Vagina (tissue), 2 donors: ENCODE data around the gene PACRG. TPM values are rescaled to one million over a fixed set of nuclear protein-coding genes. Genes with fewer than 3 reads are reported as not detected.

ENCODE experiments used
- DNase-seq, 2 donors: peaks; one replicate each; pipeline ENCODE4 v3.0.0-alpha.2; 2017; ENCODE audit errors: extremely low spot score in 2 of 2
- H3K27ac ChIP-seq: fragments of 200-600 bp; sonication (generic); one replicate; pipeline ENCODE4 v1.5.1; 2019
- H3K27me3 ChIP-seq: fragments of 200-600 bp; sonication (generic); one replicate; pipeline ENCODE4 v1.5.1; 2019
- H3K36me3 ChIP-seq, 2 donors: fragments of 200-600 bp; sonication (generic); one replicate each; pipeline ENCODE4 v1.5.1; 2017 to 2019
- H3K4me1 ChIP-seq: fragments of 200-600 bp; sonication (generic); one replicate; pipeline ENCODE4 v1.5.1; 2019
- H3K4me3 ChIP-seq, 2 donors: fragments of 200-600 bp; sonication (generic); 1 replicate in 1 of 2; 2 replicates in 1 of 2; pipeline ENCODE4 v1.5.1; 2016 to 2019
- H3K9me3 ChIP-seq: fragments of 200-600 bp; sonication (generic); one replicate; pipeline ENCODE4 v1.5.1; 2019
- CTCF ChIP-seq, 3 experiments: fragments of 450-650 bp in 2 of 3; fragments of 200-600 bp in 1 of 3; sonication (generic) in 1 of 3; IDR thresholded peaks; one replicate each; pipeline ENCODE4 v1.5.1; 2017 to 2019; ENCODE audit warnings: antibody characterized with exemption in 3 of 3, mild to moderate bottlenecking in 2 of 3, moderate library complexity in 2 of 3
- POLR2A ChIP-seq, 2 donors: fragments of 450-650 bp; IDR thresholded peaks; one replicate each; pipeline ENCODE4 v1.6.1; 2017; ENCODE audit warnings: antibody characterized with exemption in 2 of 2, mild to moderate bottlenecking in 2 of 2, moderate library complexity in 2 of 2
- POLR2AphosphoS5 ChIP-seq, 2 donors: sonication (generic); formaldehyde crosslinking; IDR thresholded peaks; one replicate each; pipeline ENCODE4 v1.9.0; 2017; ENCODE audit warnings: antibody characterized with exemption in 2 of 2, mild to moderate bottlenecking in 2 of 2, low read depth in 1 of 2; ENCODE audit not compliant: insufficient read depth in 1 of 2
- intact Hi-C: fragments of 100-400 bp; cut with DNase I; formaldehyde crosslinking; loops from one replicate; pipeline ENCODE4 v1.15.1; 2023
- total RNA-seq: library from RNA; depleted of rRNA; stranded (reverse); fragments of >200 nt; gene quantifications from one replicate; pipeline ENCODE4 v1.2.3, GENCODE V29; 2016

The PACRG gene
- total RNA-seq, 1 donor from 2014 or later: not detected

DNA sequence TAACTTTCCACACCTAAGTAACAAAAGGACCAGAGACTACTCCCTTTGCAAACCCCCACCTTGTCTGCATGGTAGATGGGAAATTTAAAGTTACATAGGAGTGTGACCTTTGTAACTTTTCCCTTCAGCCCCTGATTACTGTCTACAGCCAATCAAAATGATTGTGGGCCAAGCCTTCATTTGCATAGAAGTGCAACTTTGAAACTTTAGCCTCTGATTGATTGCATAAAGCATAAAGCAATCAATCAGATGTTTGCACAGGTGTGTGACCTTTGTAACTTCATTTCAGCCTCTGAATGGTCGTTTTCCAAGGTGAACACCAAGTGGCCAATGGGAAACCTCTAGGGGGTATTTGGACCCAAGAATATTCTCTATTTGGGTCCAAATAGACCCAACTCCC lies 46.3 kb upstream of the PACRG start:
- TF ChIP-seq CTCF (IDR thresholded peaks at IDR 0.05) (no peak), POLR2A (IDR thresholded peaks at IDR 0.05) (no peak), POLR2AphosphoS5 (IDR thresholded peaks at IDR 0.05; ENCODE audit: insufficient read depth in 1 of 2, low read depth in 1 of 2) (no peak)
- DNase-seq: no peak
- Histone ChIP-seq H3K9me3 (no peaks in the 10 kb centered on the region), H3K36me3 (no peaks in the 10 kb centered on the region), H3K4me3 (no peak overlapping the region), H3K27me3 (no peaks in the 10 kb centered on the region), H3K27ac (no peak overlapping the region), H3K4me1 (no peaks in the 10 kb centered on the region)
- intact Hi-C loops: no loop called here

DNA sequence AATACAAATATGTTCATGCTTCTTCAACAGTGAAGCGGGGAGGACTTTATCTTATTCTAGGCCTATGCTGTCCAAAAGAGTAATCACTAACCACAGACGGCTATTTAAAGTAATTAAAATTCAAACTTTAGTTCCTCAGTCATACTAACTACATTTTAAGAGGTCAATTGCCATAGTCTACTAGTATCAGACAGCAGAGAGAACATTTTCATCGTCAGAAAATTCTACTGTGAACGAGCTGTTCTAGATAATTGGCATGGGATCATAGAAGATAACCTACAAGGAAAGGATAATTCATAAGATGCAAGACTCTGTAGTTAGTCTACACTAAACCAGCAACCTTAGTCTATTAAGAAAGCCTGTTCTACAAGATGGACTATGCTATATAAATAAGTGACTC lies 44.6 kb upstream of the PACRG start:
- intact Hi-C loops: no loop called here
- no peaks in the 10 kb centered on the region for H3K9me3 ChIP-seq
- no peak for TF ChIP-seq POLR2A (IDR thresholded peaks at IDR 0.05)
- TF ChIP-seq POLR2AphosphoS5 (IDR thresholded peaks at IDR 0.05; ENCODE audit: insufficient read depth in 1 of 2, low read depth in 1 of 2): peak in 1 of 2 donors; percentile 12

DNA sequence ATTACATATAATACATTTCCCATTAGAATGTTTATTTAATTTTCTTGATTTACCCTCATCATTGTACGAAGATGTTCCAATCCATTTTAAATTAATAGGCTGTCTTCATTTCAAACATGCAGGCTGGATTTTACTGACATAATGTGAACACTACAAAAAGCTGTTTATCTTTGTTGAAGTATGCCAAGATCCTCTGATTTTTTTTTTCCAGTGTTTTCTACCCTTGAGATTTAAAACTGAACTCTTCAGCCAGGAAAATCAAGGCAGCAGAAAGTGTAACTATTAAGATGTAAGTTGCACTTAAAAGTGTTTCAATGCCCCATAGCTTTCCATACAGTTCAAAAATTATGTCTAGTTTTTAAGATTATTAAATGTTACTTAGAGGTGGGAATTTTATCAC lies 43.7 kb upstream of the PACRG start:
- Histone ChIP-seq H3K9me3 (no peaks in the 10 kb centered on the region), H3K36me3 (no peaks in the 10 kb centered on the region), H3K4me3 (no peak overlapping the region), H3K27me3 (no peaks in the 10 kb centered on the region), H3K27ac (no peak overlapping the region), H3K4me1 (no peaks in the 10 kb centered on the region)
- TF ChIP-seq POLR2AphosphoS5 (IDR thresholded peaks at IDR 0.05; ENCODE audit: insufficient read depth in 1 of 2, low read depth in 1 of 2) (no peak), CTCF (IDR thresholded peaks at IDR 0.05) (no peak)
- no peak for DNase-seq
- intact Hi-C loops: no loop called here

More for the DNA sequence above, 44.6 kb upstream of the PACRG start:
- Histone ChIP-seq H3K4me3 (no peak overlapping the region), H3K27ac (no peak overlapping the region), H3K27me3 (no peaks in the 10 kb centered on the region), H3K36me3 (no peaks in the 10 kb centered on the region), H3K4me1 (no peaks in the 10 kb centered on the region)
- no peak for DNase-seq

- no peaks in the 10 kb centered on the region for H3K36me3 ChIP-seq
- intact Hi-C loops: no loop called here
- H3K9me3 ChIP-seq: no peaks in the 10 kb centered on the region
- no peak for DNase-seq
- H3K4me1 ChIP-seq: no peaks in the 10 kb centered on the region
- no peak overlapping the region for H3K27ac ChIP-seq
- no peaks in the 10 kb centered on the region for H3K27me3 ChIP-seq
- no peak overlapping the region for H3K4me3 ChIP-seq
- TF ChIP-seq POLR2A (IDR thresholded peaks at IDR 0.05): no peak
Observed at GRCh38 chr6:162684961-162685360, 42.8 kb upstream of the PACRG start.

DNA sequence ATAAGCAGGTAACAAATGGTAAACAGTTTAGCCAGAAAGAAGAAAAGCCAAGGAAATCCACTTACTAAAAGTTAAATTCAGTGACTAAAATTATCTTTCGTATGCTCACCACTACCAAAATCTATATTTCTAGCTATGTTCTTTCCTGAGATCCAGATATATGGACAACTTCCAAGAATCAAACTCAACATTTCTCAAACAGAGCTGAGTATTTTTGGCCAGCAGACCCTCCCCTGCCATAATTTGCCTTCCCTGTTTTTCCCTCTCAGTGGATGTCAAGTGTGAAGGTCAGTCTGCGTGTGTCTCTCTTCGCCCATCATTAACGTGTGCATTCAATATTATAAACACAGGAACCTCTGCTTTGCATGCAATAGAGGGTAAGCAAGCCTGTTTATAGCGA lies 42.2 kb upstream of the PACRG start:
- H3K36me3 ChIP-seq: no peaks in the 10 kb centered on the region
- DNase-seq: no peak
- no peaks in the 10 kb centered on the region for H3K4me1 ChIP-seq
- H3K27ac ChIP-seq: no peak overlapping the region
- H3K9me3 ChIP-seq: no peaks in the 10 kb centered on the region
- H3K4me3 ChIP-seq: no peak overlapping the region
- H3K27me3 ChIP-seq: no peaks in the 10 kb centered on the region
- intact Hi-C loops: no loop called here
- TF ChIP-seq POLR2A (IDR thresholded peaks at IDR 0.05) (no peak), POLR2AphosphoS5 (IDR thresholded peaks at IDR 0.05; ENCODE audit: insufficient read depth in 1 of 2, low read depth in 1 of 2) (no peak), CTCF (IDR thresholded peaks at IDR 0.05) (no peak)

GRCh38 chr6:162688751-162689345 lies 38.9 kb upstream of the PACRG start:
- DNase-seq: no peak
- Histone ChIP-seq H3K9me3 (no peaks in the 10 kb centered on the region), H3K4me1 (no peaks in the 10 kb centered on the region), H3K36me3 (no peaks in the 10 kb centered on the region), H3K27me3 (no peaks in the 10 kb centered on the region), H3K4me3 (no peak overlapping the region), H3K27ac (no peak overlapping the region)
- TF ChIP-seq POLR2AphosphoS5 (IDR thresholded peaks at IDR 0.05; ENCODE audit: insufficient read depth in 1 of 2, low read depth in 1 of 2): no peak
- no peak for TF ChIP-seq POLR2A (IDR thresholded peaks at IDR 0.05)
- TF ChIP-seq CTCF (IDR thresholded peaks at IDR 0.05): no peak
- intact Hi-C loops: no loop called here
